ENCODE data around the gene TMEM17. TPM values are rescaled to one million over a fixed set of nuclear protein-coding genes. Genes with fewer than 3 reads are reported as not detected.
A peak's percentile ranks its signal among the peaks of the same experiment; 100 is the strongest.

The TMEM17 gene
- polyA plus RNA-seq, 2 of the 4 experiments (the other 2 are of a cell fraction): 5.2 to 10.2 TPM

- no peak for DNase-seq (ENCODE audit: low read depth in 1 of 2, low spot score in 1 of 2)
- no peaks in the 10 kb centered on the region for H3K9me3 ChIP-seq
- no peak for FAIRE-seq
- H3K27ac ChIP-seq: peak overlapping the region in 1 of 2 experiments; percentile 23; a peak in 2 of 6 replicates
- no peak overlapping the region for H3K4me2 ChIP-seq
- no peak overlapping the region for H3K4me3 ChIP-seq
- 85% methylated on average over 4 of the region's 4 CpGs for WGBS (ENCODE audit: missing lambda C conversion rate)
- TF ChIP-seq NPAS2 (CRISPR knock-in tag; IDR thresholded peaks at IDR 0.05; ENCODE audit: borderline replicate concordance) (no peak), GATA3 (IDR thresholded peaks at IDR 0.05; ENCODE audit: borderline replicate concordance) (no peak), KDM5A (IDR thresholded peaks at IDR 0.05) (no peak), ZFP36 (IDR thresholded peaks at IDR 0.05; ENCODE audit: borderline replicate concordance, partially characterized antibody) (no peak), RFX5 (IDR thresholded peaks at IDR 0.05) (no peak), RARB (CRISPR knock-in tag; IDR thresholded peaks at IDR 0.05) (no peak), MAFK (IDR thresholded peaks at IDR 0.05; ENCODE audit: partially characterized antibody) (no peak), NFE2L2 (conservative IDR thresholded peaks at IDR 0.05; ENCODE audit: low read length) (no peak), MAZ (IDR thresholded peaks at IDR 0.05; ENCODE audit: borderline replicate concordance, low read depth, low read length) (no peak), EHMT2 (IDR thresholded peaks at IDR 0.05; ENCODE audit: low read depth) (no peak), KDM1A (IDR thresholded peaks at IDR 0.05; ENCODE audit: low read depth) (no peak), EP300 (IDR thresholded peaks at IDR 0.05) (no peak), POLR2A (IDR thresholded peaks at IDR 0.05; ENCODE audit: low read length) (no peak), CBX8 (IDR thresholded peaks at IDR 0.05) (no peak), SREBF2 (IDR thresholded peaks at IDR 0.05) (no peak), ZC3H11A (IDR thresholded peaks at IDR 0.05) (no peak), HOXB5 (CRISPR knock-in tag; IDR thresholded peaks at IDR 0.05) (no peak), JUNB (IDR thresholded peaks at IDR 0.05) (no peak), MAX (IDR thresholded peaks at IDR 0.05) (no peak), POLR2AphosphoS2 (conservative IDR thresholded peaks at IDR 0.05; ENCODE audit: low read length) (no peak)
- H3K4me1 ChIP-seq: peaks cover 22% of the 10 kb centered on the region
- CTCF ChIA-PET: interaction anchor here (6.7 kb wide), 1 partner anchor 33 kb away, joined by 29 read pairs; no protein-coding TSS in a partner anchor
- POLR2A ChIA-PET: no interaction called here
- ATAC-seq: no peak
These were observed 16.8 kb downstream of the TMEM17 start for GRCh38 chr2:62489162-62489561.

- no peak for DNase-seq (ENCODE audit: low read depth in 1 of 2, low spot score in 1 of 2)
- ChIA-PET POLR2A (interaction anchor here (0.9 kb wide), 1 partner anchor 19 kb away, joined by 3 read pairs; the partner anchor contains the start of gene TMEM17), CTCF (interaction anchor here (0.6 to 1.8 kb wide), 5 partner anchors 8 to 29 kb away, joined by 3 to 11 read pairs (median 3); no protein-coding TSS in a partner anchor)
- H3K4me3 ChIP-seq: no peak overlapping the region
- peak overlapping the region; percentile 38 to 74; a peak in 4 of 6 replicates for H3K27ac ChIP-seq
- WGBS (ENCODE audit: missing lambda C conversion rate): 17% methylated on average over 1 of the region's 1 CpG
- peak overlapping the region; percentile 55 for H3K4me2 ChIP-seq
- no peaks in the 10 kb centered on the region for H3K9me3 ChIP-seq
- TF ChIP-seq SREBF2 (IDR thresholded peaks at IDR 0.05) (no peak), RARB (CRISPR knock-in tag; IDR thresholded peaks at IDR 0.05) (no peak), ZSCAN20 (CRISPR knock-in tag; IDR thresholded peaks at IDR 0.05) (no peak), BHLHE40 (IDR thresholded peaks at IDR 0.05; ENCODE audit: low read depth, low read length) (no peak), NR3C1 (IDR thresholded peaks at IDR 0.05) (no peak), EP300 (IDR thresholded peaks at IDR 0.05) (no peak), PBX3 (IDR thresholded peaks at IDR 0.05) (no peak), EHF (CRISPR knock-in tag; IDR thresholded peaks at IDR 0.05) (no peak), HEYL (CRISPR knock-in tag; IDR thresholded peaks at IDR 0.05) (no peak), ESRRA (IDR thresholded peaks at IDR 0.05; ENCODE audit: borderline replicate concordance, low read length) (no peak), USF2 (IDR thresholded peaks at IDR 0.05) (no peak), ELK1 (IDR thresholded peaks at IDR 0.05; ENCODE audit: low read depth, low read length) (no peak), MYC (IDR thresholded peaks at IDR 0.05; ENCODE audit: borderline replicate concordance, low read length) (no peak), JUN (IDR thresholded peaks at IDR 0.05) (no peak), POLR2AphosphoS2 (conservative IDR thresholded peaks at IDR 0.05; ENCODE audit: low read length) (no peak), GATA3 (IDR thresholded peaks at IDR 0.05; ENCODE audit: borderline replicate concordance) (no peak)
- TF ChIP-seq, protein P1, sequence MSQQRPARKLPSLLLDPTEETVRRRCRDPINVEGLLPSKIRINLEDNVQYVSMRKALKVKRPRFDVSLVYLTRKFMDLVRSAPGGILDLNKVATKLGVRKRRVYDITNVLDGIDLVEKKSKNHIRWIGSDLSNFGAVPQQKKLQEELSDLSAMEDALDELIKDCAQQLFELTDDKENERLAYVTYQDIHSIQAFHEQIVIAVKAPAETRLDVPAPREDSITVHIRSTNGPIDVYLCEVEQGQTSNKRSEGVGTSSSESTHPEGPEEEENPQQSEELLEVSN (IDR thresholded peaks at IDR 0.05; ENCODE audit: borderline replicate concordance, low read depth): no peak
- FAIRE-seq: no peak
- peaks cover 22% of the 10 kb centered on the region for H3K4me1 ChIP-seq
- ATAC-seq: peak in 1 of 2 experiments; percentile 60; a peak in 3 of 6 replicates
These were observed 19.6 kb downstream of the TMEM17 start for GRCh38 chr2:62486439-62486765.
